Colon (tissue), 2 donors: ENCODE measurements around the gene TMEM125.

Experiments
- FAIRE-seq: peaks from 2 replicates; lab custom pipeline; 2012; peaks lifted over from hg19 to GRCh38; lab: Jason Lieb, UNC
- donor health status: control.
- donor health status: control.

TMEM125 gene

DNA sequence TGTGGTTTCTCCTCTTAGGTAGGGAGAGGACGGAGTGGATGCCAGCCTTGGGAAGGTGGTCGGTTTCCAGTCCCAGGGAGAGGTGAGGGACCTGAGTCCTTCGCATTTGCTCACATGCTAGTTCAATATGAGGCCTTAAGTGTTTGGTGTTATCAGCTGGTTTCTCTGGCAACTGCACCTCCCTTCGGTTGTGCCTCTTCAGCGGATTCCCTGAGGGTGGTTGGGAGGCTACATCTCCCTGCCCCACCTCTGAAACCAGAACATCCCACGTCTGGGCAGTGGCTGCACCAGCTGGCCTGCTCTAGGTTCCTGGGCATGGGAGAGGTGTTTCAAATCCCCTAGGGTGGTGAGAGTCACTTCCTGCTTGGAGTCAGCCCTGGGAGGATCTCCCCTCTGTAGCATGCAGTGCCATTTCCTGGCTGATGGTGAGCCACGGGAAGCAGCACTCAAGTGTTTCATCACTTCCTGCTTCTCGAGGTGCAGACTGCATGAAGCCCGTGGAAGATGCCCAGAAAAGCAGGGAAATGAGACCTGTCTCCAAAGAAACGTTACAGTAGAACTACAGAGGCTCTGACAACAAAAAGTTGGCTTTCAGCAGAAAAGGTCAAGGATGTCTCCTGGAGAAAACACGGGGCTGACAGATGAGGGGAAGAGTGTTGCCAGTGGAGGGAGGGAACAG, 4.5 kb downstream of the TMEM125 start:
- FAIRE-seq, result no peak

GRCh38 chr1:43274804-43275180, 5.0 kb downstream of the TMEM125 start:
- no peak for FAIRE-seq

- FAIRE-seq, result no peak
These were observed 6.2 kb downstream of the TMEM125 start for GRCh38 chr1:43275826-43276620.

DNA sequence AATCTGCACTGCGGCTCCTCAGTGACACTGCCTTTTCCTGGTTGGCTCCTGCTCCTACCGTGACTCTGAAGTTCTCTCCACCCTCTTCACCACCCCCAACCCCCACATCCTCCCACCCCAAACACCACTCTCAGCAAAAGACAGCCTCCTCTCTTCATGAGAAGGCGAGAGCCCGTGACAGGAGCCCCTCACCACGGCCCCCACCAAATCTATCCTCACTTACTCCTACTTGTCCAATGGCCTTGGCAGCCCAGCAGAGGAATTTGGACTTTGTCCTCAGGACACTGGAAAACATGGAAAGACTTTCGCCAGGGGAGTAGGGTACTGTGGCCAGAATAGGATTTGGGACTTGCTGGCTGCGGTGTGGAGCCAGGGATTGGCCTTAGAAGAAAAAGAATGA, 6.9 kb downstream of the TMEM125 start:
- FAIRE-seq, result no peak

- no peak for FAIRE-seq
These were observed 7.5 kb downstream of the TMEM125 start for GRCh38 chr1:43277116-43277876.

GRCh38 chr1:43279161-43279560, 9.4 kb downstream of the TMEM125 start:
- no peak for FAIRE-seq

DNA sequence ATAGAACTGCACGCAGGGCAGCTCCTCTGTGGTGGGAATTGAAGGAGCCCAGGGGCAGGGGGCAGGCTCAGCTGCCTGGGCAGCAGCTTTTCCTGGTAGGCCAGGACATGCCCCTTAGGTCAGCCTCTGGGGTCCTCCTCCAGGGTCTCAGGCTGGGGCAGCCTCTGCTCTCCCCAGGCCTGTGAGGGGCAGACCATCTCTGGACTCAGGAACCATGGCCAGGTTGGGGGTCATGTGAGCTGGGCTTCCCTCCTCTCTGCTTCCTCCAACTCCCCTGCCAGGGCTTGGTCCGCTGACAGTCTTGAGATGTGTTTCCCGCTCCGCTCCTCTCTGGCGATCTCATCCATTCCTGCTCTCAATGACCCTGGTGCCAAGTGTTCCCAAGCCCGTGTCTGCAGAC, 9.9 kb downstream of the TMEM125 start:
- FAIRE-seq, result no peak

DNA sequence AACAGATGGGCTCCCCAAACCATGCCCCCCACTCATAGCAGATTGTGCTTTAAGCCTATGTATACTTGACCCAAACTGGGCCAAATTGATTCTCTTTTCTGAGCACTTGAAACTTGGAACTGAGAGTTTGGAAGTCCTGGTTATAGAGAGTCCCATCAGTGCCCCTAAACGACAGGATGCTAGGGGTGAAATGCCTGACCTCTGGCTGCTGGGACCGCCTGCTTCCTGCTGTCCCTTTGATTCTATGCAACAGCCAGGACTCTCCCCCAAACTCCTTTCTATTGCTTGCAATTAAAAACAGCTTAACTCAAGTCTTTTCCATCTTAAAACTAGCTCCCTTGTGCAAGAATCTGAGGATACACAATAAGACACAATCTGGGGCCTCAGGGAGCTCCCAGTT, 10.9 kb downstream of the TMEM125 start:
- no peak for FAIRE-seq

GRCh38 chr1:43282220-43283195, 12.7 kb downstream of the TMEM125 start:
- no peak for FAIRE-seq

- no peak for FAIRE-seq
These were observed 14.3 kb downstream of the TMEM125 start for GRCh38 chr1:43284065-43284464.

DNA sequence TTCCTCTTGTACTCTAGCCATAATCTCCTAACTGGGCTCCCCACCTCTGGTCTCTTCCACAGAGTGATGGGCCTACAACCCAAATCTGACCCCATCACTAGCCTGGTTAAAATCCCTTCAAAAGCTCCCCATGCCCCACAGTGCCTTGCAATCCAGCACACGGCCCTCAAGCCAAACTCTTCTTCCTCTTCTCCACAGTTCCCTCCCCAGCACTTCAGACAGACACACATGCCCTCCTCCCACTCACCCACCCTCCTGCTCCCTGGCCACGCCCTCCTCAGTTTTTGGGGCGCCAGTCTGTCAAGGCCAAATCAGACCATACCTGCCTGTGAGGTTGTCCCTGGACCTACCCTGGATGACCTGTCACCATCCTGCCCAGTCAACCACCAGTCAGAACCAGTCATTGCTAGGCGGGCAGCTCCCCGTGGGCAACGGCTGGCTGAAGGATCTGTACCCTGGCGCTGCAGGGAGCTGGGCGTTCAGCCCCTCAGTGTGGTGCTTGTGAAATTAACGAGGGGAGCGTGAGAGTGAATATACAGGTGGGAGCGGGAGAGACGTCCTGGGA, 14.8 kb downstream of the TMEM125 start:
- FAIRE-seq, result no peak

DNA sequence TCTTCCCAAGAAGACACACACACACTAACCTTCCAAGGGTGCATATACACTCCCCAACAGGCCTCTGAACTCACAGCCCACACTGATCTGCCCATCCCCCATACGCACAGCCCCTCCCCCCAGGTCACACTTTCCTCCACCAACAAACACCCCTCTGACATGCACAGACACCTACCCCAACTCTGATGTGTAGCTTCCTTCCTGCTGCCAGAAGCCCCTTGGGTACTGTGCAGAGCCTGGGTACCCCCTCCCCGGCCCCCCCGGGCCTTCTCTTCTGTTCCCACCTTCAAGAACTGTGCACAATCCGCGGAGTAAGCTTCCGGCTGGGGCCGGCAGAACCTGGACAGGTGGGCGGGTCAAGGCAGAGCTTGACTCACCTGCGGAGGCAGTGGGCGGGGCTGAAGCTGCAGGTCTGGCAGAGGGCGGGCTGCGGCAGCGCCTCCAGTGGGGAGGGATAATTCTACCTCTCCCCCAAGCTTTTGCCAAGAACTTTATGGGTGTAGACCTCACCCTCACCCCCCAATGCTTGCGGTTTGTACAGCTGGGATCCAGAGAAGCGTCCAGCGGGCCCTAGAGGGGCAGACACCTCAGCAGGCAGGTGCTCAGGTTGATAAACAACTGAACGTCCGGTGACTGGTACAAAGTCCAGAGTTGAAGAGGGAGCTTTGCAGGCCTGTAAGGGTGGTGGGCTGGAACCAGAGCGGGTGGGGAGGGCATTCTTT, 15.6 kb downstream of the TMEM125 start, which contains the start of gene C1orf210:
TSS of gene C1orf210 (minus strand) at position 313 of the 722 bp plus-strand sequence. CDS start 2,311 bp downstream, outside the sequence.
- FAIRE-seq, result no peak

DNA sequence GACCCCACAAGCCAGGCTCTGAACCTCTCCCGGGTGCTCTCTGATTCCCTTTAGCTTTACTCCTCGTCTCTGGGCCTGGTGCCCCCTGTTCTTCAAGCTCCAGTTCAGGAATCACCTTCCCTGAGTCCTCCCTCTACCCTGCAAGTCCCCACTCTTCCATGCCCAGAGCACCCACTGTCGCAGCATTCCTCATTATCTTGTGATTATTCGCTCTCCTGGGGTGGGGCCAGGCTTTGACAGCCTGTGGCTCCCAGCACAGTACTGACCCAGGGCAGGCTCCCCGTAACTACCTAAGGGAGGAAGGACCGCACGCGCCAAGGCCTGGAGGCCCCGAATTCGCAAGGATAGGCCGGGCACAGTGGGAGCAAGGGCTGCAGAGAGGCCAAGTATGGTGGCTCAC, 16.3 kb downstream of the TMEM125 start:
- no peak for FAIRE-seq

- FAIRE-seq, result no peak
These were observed 16.8 kb downstream of the TMEM125 start for GRCh38 chr1:43286533-43286932.

DNA sequence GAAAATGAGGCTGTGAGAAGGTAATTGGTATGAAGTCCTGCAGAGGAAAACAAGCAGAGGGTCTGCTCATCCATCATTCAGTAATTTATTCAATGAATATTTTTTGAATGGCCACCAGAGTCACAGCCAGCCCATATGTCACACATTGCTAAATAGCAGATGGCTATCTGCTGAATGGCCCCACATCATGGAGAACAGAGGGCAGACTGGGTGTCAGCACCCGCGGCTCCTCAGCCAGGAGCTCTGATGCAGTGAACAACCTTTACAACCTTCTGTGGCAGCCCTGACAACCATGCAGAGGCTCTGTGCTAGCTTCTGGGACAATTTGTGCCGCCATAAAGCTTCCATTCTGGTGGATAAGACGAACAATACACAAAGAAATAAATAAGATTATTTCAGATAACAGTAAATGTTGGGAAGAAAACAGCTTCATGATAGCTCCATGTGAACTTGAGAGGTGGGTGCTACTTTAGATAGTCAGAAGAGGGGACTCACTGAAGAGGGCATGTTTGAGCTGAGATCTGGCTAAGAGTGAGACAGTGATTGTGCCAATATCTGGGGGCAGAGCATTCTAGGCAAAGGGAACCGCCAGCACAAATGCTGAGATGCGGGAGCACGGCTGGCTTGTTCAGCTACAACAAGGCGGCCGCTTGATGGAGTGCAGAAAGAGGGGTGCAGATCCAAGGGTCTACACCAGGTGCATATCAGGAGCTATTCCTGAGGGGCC, 18.4 kb downstream of the TMEM125 start:
- no peak for FAIRE-seq

GRCh38 chr1:43288785-43289706, 19.3 kb downstream of the TMEM125 start:
- FAIRE-seq, result no peak

DNA sequence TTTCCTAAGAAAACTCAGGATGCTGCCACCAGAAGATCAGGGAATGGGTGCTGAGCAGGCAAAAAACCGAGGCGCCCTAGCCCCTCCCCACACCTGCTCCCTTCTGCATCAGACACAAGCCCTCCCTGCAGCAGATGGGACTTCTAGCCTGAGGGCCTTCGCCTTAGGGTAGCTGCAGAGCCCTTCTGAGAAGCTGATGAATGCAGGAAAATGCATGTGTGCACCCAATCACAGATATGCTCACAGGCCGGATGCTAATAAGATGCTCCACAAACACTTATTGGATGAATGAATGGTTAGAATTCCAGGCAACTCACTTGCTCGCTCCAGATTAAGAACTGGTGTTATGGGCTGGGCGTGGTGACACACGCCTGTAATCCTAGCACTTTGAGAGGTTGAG, 22.4 kb downstream of the TMEM125 start:
- FAIRE-seq, result no peak

DNA sequence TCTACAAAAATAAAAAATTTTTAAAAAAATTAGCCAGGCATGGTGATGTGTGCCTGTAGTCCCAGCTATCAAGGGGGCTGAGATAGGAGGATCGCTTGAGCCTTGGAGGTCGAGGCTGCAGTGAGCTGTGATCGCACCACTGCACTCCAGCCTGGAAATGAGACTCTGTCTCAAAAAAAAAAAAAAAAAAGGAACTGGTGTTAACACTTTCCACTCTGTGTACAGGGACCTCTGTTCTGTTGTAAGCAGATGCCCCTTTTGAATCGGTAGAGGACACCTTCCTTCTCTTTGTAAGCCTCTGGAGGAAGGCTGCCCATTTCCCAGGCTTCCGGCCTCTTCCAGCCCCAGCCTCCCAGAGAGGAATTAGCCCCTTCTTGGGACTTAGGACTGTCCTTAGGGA, 22.9 kb downstream of the TMEM125 start:
- FAIRE-seq, result no peak

GRCh38 chr1:43293176-43293575, 23.4 kb downstream of the TMEM125 start:
- no peak for FAIRE-seq
